B cell (primary cell): ENCODE data around the gene UAP1L1.

Experiments used
- EZH2 ChIP-seq: IDR thresholded peaks from 2 replicates; pipeline ENCODE4 v1.6.1; 2012; ENCODE audit warnings: borderline replicate concordance, low read depth, mild to moderate bottlenecking, moderate library complexity, low read length; ENCODE audit not compliant: insufficient read depth, poor library complexity, severe bottlenecking
- TF ChIP-seq, protein P1 (sequence below): fragments of 200-600 bp; IDR thresholded peaks from one replicate; pipeline ENCODE4 v1.8.0; 2022; ENCODE audit warnings: antibody characterized with exemption, mild to moderate bottlenecking

DNA sequence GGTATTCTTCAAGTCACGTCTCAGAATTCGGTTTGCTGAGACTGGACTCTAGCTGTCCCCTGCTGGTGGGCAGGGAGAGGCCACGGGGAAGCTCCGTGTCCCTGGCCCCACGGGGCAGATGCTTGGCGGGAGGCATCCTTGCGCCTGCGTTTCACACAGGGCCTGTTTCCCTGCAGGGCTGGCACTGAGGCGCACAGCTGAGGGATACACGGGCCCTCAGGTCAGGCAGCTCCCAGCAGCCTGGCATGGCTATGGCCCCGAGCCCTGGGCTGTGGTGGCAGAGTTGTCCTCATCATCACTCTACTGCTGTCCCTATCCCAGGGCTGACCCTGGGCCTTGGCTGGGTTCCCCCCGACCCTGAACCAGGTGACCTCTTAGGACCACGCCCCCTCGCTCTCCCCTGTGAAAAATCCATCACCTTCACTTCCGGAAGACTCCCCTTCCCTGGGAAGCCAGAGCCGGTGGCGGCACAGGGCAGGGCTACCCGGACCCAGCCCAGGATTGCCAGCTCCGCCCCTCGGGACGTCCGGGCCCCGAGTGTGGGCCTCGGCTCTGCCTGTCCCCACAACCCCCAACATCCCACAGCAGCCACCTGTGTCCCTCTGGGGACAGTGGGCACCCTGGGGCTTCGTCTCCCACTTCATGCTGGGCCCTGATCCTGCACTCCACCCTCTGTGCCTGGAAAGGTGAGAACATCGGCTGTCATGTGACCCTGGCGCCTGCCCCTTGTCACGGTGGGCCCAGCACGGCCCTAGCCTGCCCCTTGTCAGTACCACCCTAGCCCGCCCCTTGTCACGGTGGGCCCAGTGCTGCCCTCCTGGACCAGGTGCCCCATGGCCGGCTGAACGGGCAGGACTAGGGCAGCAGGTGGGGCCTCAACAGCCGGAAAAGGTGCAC is 32.2 kb downstream of the UAP1L1 start:
- TF ChIP-seq, protein P1, sequence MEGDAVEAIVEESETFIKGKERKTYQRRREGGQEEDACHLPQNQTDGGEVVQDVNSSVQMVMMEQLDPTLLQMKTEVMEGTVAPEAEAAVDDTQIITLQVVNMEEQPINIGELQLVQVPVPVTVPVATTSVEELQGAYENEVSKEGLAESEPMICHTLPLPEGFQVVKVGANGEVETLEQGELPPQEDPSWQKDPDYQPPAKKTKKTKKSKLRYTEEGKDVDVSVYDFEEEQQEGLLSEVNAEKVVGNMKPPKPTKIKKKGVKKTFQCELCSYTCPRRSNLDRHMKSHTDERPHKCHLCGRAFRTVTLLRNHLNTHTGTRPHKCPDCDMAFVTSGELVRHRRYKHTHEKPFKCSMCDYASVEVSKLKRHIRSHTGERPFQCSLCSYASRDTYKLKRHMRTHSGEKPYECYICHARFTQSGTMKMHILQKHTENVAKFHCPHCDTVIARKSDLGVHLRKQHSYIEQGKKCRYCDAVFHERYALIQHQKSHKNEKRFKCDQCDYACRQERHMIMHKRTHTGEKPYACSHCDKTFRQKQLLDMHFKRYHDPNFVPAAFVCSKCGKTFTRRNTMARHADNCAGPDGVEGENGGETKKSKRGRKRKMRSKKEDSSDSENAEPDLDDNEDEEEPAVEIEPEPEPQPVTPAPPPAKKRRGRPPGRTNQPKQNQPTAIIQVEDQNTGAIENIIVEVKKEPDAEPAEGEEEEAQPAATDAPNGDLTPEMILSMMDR = no peak
- TF ChIP-seq EZH2 = no peak
